NCI-H1048 (cell line): ENCODE measurements around the gene GPRIN2.
"Not testable (repeated sequence)": the region's sequence is repeated elsewhere in the genome, so short reads cannot be mapped to it uniquely, and the experiment has no call there.

ENCODE experiments used
- DNase-seq: peaks from one replicate; lab custom pipeline; 2025; lab: John Stamatoyannopoulos, UW

The GPRIN2 gene

GRCh38 chr10:46520381-46520780, 36.1 kb downstream of the GPRIN2 start:
- no peak for DNase-seq

GRCh38 chr10:46518028-46518725, 38.3 kb downstream of the GPRIN2 start:
- no peak for DNase-seq

GRCh38 chr10:46517541-46517940, 38.9 kb downstream of the GPRIN2 start:
- DNase-seq = no peak

- DNase-seq = no peak
These were observed 39.6 kb downstream of the GPRIN2 start for GRCh38 chr10:46516660-46517416.

GRCh38 chr10:46515793-46516192, 40.7 kb downstream of the GPRIN2 start:
- no peak for DNase-seq

GRCh38 chr10:46515366-46515765, 41.1 kb downstream of the GPRIN2 start:
- no peak for DNase-seq

- DNase-seq = no peak
These were observed 41.6 kb downstream of the GPRIN2 start for GRCh38 chr10:46514899-46515298.

GRCh38 chr10:46514431-46514861, 42.0 kb downstream of the GPRIN2 start:
- DNase-seq = no peak

GRCh38 chr10:46513333-46513732, 43.1 kb downstream of the GPRIN2 start:
- not testable (repeated sequence) for DNase-seq

- DNase-seq = not testable (repeated sequence)
These were observed 43.7 kb downstream of the GPRIN2 start for GRCh38 chr10:46512725-46513124.

GRCh38 chr10:46512002-46512401, 44.5 kb downstream of the GPRIN2 start:
- DNase-seq = not testable (repeated sequence)
